GM19328 (cell line): ENCODE measurements around the gene ME2.
"Not testable (repeated sequence)": the region's sequence is repeated elsewhere in the genome, so short reads cannot be mapped to it uniquely, and the experiment has no call there.

Experiments used
- ATAC-seq: cut with Tn5 transposase; IDR thresholded peaks from one replicate; pipeline ENCODE4 v1.9.1; 2021; ENCODE audit warnings: mild to moderate bottlenecking, moderate library complexity; ENCODE audit not compliant: unreplicated experiment

Gene ME2

GRCh38 chr18:50969448-50969847 is 90.5 kb downstream of the ME2 start:
- ATAC-seq, result no peak

GRCh38 chr18:50970006-50970405 is 91.1 kb downstream of the ME2 start:
- no peak for ATAC-seq

GRCh38 chr18:50972404-50972803 is 93.5 kb downstream of the ME2 start:
- ATAC-seq, result not testable (repeated sequence)

GRCh38 chr18:50973367-50974126 is 94.6 kb downstream of the ME2 start:
- no peak for ATAC-seq

GRCh38 chr18:50977037-50977760 is 98.3 kb downstream of the ME2 start:
- ATAC-seq, result no peak

- no peak for ATAC-seq
Observed at GRCh38 chr18:50981381-50981780, 102.5 kb downstream of the ME2 start.

- no peak for ATAC-seq
Observed at GRCh38 chr18:50982086-50982801, 103.3 kb downstream of the ME2 start.

- ATAC-seq, result no peak
Observed at GRCh38 chr18:50982802-50983179, 103.9 kb downstream of the ME2 start.

GRCh38 chr18:50986360-50987087 is 107.6 kb downstream of the ME2 start:
- ATAC-seq, result no peak

GRCh38 chr18:50987261-50987660 is 108.3 kb downstream of the ME2 start:
- no peak for ATAC-seq

GRCh38 chr18:50989711-50990110 is 110.8 kb downstream of the ME2 start:
- no peak for ATAC-seq

- ATAC-seq, result no peak
Observed at GRCh38 chr18:50992351-50992762, 113.4 kb downstream of the ME2 start.

- ATAC-seq, result no peak
Observed at GRCh38 chr18:50994031-50994430, 115.1 kb downstream of the ME2 start.

- not testable (repeated sequence) for ATAC-seq
Observed at GRCh38 chr18:51003174-51003573, 124.3 kb downstream of the ME2 start.
